ENCODE results near the gene APPBP2.
"Not testable (repeated sequence)": the region's sequence is repeated elsewhere in the genome, so short reads cannot be mapped to it uniquely, and the experiment has no call there.

APPBP2 gene

DNA sequence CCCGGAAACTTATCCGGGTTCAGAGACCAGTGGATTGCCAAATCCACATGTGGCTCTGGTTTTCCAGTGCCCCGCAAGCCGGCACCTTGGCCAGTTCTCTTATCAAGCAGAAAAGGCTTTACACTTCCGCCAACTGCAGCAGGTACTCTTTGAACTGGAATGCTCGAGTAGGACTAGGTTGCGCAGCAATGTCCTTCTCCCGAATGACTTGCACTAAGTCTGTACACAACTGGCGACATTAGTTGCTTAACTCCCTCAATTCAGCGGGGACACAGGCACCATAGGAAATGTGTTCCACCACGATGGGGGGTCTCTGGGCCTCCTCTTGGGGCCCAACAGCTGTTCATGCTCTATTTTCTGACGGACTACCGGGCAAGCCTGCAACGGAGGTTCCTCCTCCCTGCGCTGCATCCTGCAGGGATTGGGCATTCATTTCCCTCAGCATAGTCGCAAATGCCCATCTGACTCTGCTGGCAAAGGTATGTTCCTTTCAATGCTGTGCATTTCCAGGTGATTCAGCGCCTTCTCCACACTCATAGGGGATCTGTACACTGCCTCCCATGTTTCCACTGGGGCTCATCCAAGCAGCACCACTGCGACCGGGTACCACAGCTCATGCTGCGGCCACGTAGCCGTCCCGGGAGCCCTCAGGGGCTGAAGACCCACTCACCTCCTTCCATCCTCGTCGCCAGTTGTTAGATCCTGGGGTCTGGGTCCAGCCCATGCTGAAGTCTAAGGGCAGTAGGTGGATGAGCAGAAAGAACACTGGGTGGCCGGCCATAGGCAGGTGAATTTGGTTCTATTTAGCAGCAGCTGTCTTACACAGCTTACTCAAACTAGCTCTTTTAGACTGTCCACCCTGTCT, 34.2 kb upstream of the APPBP2 start:
- TF ChIP-seq, protein P1, sequence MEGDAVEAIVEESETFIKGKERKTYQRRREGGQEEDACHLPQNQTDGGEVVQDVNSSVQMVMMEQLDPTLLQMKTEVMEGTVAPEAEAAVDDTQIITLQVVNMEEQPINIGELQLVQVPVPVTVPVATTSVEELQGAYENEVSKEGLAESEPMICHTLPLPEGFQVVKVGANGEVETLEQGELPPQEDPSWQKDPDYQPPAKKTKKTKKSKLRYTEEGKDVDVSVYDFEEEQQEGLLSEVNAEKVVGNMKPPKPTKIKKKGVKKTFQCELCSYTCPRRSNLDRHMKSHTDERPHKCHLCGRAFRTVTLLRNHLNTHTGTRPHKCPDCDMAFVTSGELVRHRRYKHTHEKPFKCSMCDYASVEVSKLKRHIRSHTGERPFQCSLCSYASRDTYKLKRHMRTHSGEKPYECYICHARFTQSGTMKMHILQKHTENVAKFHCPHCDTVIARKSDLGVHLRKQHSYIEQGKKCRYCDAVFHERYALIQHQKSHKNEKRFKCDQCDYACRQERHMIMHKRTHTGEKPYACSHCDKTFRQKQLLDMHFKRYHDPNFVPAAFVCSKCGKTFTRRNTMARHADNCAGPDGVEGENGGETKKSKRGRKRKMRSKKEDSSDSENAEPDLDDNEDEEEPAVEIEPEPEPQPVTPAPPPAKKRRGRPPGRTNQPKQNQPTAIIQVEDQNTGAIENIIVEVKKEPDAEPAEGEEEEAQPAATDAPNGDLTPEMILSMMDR (IDR thresholded peaks at IDR 0.05; ENCODE audit: low read depth, low read length), result no peak
- H3K4me3 ChIP-seq (ENCODE audit: low read depth, low read length), result no peak overlapping the region

DNA sequence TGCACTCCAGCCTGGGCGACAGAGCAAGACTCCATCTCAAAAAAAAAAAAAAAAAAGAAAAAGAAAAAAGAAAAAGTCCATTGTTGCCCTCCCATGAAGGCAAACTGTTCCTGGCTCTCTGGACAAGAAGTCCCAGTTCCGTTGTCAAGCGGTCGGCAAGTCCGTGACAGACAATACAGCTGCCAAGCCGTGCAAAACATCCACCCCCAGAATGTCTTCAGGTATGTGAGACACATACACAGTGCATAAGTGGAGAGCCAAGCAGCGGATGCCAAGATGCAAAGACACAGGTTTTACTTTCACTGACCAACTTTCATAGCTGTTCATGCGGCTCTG, 33.6 kb upstream of the APPBP2 start:
- TF ChIP-seq, protein P1 (IDR thresholded peaks at IDR 0.05; ENCODE audit: low read depth, low read length), result no peak
- no peak overlapping the region for H3K4me3 ChIP-seq (ENCODE audit: low read depth, low read length)

DNA sequence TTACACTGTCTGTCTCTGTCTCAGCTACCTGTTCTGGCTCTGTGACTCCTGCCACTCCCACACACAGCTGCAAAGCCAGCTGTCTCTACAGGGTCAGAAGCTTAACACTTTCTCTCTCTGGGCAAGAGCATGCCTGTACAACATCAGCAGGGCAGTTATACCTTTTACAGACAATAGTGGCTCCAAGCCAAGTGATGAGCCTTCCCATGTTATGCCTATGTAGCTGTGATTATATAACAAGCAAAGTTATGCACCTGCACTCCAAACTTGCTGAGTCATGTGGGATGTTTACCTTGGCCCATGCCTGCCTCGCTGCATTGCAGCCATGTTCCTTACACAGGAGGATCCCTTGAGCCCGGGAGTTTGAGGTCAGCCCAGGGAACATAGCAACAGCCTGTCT, 31.8 kb upstream of the APPBP2 start:
- no peak overlapping the region for H3K4me3 ChIP-seq (ENCODE audit: low read depth, low read length)
- TF ChIP-seq, protein P1 (IDR thresholded peaks at IDR 0.05; ENCODE audit: low read depth, low read length), result no peak

DNA sequence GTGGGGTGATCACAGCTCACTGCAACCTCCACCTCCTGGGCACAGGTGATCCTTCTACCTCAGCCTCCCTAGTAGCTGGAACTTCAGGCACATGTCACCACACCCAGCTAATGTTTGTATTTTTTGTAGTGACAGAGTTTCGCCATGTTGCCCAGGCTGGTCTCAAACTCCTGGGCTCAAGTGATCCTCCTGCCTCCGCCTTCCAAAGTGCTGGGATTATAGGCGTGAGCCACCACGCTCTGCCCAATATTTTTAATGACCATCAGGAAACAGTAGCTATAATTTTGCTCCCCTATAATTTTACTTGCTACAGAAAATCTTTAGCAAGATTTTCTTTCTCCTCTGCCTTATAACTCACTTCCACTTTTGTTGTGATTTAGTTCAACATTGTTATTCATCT, 29.7 kb upstream of the APPBP2 start:
- no peak overlapping the region for H3K4me3 ChIP-seq (ENCODE audit: low read depth, low read length)
- TF ChIP-seq, protein P1 (IDR thresholded peaks at IDR 0.05; ENCODE audit: low read depth, low read length), result no peak

DNA sequence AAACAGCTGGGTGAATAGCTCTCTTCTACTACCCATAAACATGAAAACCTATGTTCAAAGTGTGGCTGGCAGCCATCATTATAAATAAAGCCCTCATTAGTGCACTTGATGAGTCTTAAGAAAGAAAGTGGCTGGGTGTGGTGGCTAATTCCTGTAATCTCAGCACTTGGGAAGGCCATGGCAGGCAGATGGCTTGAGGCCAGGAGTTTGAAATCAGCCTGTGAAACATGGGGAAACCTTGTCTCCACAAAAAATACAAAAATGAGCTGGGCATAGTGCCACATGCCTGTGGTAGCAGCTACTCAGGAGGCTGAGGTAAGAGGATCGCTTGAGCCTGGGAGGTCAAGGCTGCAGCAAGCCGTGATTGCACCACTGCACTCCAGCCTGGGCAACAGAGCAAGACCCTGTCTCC, 28.3 kb upstream of the APPBP2 start:
- TF ChIP-seq, protein P1 (IDR thresholded peaks at IDR 0.05; ENCODE audit: low read depth, low read length), result no peak
- H3K4me3 ChIP-seq (ENCODE audit: low read depth, low read length), result no peak overlapping the region

DNA sequence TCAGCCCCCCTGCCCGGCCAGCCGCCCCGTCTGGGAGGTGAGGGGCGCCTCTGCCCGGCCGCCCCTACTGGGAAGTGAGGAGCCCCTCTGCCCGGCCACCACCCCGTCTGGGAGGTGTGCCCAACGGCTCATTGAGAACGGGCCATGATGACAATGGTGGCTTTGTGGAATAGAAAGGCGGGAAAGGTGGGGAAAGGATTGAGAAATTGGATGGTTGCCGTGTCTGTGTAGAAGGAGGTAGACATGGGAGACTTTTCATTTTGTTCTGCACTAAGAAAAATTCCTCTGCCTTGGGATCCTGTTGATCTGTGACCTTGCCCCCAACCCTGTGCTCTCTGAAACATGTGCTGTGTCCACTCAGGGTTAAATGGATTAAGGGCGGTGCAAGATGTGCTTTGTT, 26.2 kb upstream of the APPBP2 start:
- H3K4me3 ChIP-seq (ENCODE audit: low read depth, low read length), result not testable (repeated sequence)

DNA sequence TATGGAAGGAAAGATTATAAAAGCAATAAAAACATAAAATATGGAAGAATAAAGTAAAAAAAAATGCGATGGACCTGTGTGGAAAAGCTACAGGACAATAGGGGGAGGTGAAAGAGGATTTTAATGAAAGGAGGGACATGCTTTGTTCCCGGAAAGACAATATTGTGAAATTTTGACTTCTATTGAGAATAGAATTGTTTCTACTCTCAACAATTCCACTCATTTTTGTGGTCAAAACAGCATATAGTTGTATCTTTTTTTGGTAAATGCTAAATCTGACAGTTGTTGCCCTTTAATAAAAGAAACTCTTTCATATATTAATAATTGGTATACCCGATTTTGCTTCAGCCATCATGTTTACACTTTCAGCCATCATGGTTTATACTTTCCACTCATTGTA, 22.9 kb upstream of the APPBP2 start:
- no peak overlapping the region for H3K4me3 ChIP-seq (ENCODE audit: low read depth, low read length)
- TF ChIP-seq, protein P1 (IDR thresholded peaks at IDR 0.05; ENCODE audit: low read depth, low read length), result no peak

Measured in WI38 (cell line).